Measurements from ENCODE around the gene CKLF. TPM values are rescaled to one million over a fixed set of nuclear protein-coding genes. Genes with fewer than 3 reads are reported as not detected.

The CKLF gene
- total RNA-seq, 1 experiment from 2014 or later = 21.0 TPM

DNA sequence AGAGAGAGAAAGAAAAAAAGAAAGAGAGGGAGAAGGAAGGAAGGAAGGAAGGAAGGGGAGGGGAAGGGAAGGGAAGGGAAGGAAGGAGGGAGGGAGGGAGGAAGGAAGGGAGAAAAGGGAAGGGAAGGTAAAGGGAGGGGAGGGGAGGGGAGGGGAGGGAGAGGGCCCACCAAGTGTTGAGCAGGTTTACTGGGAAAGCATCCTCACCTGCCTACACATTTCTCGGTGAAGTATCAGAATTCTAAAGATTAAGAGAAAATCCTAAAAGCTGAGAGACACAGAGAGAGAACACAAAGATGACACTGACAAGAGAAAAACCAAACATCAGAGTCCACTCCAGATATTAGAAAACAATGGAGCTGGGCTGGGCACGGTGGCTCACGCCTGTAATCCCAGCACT, 39.9 kb downstream of the CKLF start:
- ATAC-seq (no peak), DNase-seq (ENCODE audit: low spot score) (no peak)
- Mint-ChIP-seq H3K4me1 (peaks cover 7% of the 10 kb centered on the region), H3K27ac (no peak overlapping the region), H3K4me3 (no peak overlapping the region), H3K27me3 (ENCODE audit: low read depth) (no peaks in the 10 kb centered on the region), H3K36me3 (no peaks in the 10 kb centered on the region), H3K9me3 (no peaks in the 10 kb centered on the region)
- TF ChIP-seq, protein P1, sequence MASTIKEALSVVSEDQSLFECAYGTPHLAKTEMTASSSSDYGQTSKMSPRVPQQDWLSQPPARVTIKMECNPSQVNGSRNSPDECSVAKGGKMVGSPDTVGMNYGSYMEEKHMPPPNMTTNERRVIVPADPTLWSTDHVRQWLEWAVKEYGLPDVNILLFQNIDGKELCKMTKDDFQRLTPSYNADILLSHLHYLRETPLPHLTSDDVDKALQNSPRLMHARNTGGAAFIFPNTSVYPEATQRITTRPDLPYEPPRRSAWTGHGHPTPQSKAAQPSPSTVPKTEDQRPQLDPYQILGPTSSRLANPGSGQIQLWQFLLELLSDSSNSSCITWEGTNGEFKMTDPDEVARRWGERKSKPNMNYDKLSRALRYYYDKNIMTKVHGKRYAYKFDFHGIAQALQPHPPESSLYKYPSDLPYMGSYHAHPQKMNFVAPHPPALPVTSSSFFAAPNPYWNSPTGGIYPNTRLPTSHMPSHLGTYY (CRISPR knock-in tag; IDR thresholded peaks at IDR 0.05) = no peak
- TF ChIP-seq, protein P2, sequence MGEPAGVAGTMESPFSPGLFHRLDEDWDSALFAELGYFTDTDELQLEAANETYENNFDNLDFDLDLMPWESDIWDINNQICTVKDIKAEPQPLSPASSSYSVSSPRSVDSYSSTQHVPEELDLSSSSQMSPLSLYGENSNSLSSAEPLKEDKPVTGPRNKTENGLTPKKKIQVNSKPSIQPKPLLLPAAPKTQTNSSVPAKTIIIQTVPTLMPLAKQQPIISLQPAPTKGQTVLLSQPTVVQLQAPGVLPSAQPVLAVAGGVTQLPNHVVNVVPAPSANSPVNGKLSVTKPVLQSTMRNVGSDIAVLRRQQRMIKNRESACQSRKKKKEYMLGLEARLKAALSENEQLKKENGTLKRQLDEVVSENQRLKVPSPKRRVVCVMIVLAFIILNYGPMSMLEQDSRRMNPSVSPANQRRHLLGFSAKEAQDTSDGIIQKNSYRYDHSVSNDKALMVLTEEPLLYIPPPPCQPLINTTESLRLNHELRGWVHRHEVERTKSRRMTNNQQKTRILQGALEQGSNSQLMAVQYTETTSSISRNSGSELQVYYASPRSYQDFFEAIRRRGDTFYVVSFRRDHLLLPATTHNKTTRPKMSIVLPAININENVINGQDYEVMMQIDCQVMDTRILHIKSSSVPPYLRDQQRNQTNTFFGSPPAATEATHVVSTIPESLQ (CRISPR knock-in tag; IDR thresholded peaks at IDR 0.05) = no peak
- TF ChIP-seq, protein P3, sequence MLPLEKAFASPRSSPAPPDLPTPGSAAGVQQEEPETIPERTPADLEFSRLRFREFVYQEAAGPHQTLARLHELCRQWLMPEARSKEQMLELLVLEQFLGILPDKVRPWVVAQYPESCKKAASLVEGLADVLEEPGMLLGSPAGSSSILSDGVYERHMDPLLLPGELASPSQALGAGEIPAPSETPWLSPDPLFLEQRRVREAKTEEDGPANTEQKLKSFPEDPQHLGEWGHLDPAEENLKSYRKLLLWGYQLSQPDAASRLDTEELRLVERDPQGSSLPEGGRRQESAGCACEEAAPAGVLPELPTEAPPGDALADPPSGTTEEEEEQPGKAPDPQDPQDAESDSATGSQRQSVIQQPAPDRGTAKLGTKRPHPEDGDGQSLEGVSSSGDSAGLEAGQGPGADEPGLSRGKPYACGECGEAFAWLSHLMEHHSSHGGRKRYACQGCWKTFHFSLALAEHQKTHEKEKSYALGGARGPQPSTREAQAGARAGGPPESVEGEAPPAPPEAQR (CRISPR knock-in tag; IDR thresholded peaks at IDR 0.05) = no peak
- no peak for TF ChIP-seq IRF2 (CRISPR knock-in tag; IDR thresholded peaks at IDR 0.05; ENCODE audit: borderline replicate concordance, low read depth)
- no peak for TF ChIP-seq ZNF423 (CRISPR knock-in tag; IDR thresholded peaks at IDR 0.05)
- TF ChIP-seq, protein P4, sequence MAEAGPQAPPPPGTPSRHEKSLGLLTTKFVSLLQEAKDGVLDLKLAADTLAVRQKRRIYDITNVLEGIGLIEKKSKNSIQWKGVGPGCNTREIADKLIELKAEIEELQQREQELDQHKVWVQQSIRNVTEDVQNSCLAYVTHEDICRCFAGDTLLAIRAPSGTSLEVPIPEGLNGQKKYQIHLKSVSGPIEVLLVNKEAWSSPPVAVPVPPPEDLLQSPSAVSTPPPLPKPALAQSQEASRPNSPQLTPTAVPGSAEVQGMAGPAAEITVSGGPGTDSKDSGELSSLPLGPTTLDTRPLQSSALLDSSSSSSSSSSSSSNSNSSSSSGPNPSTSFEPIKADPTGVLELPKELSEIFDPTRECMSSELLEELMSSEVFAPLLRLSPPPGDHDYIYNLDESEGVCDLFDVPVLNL (CRISPR knock-in tag; IDR thresholded peaks at IDR 0.05; ENCODE audit: borderline replicate concordance, low read depth) = no peak
- TF ChIP-seq ZNF121 (CRISPR knock-in tag; IDR thresholded peaks at IDR 0.05) = no peak
- no peak for TF ChIP-seq ZBTB21 (CRISPR knock-in tag; IDR thresholded peaks at IDR 0.05; ENCODE audit: borderline replicate concordance)
- TF ChIP-seq, protein P5, sequence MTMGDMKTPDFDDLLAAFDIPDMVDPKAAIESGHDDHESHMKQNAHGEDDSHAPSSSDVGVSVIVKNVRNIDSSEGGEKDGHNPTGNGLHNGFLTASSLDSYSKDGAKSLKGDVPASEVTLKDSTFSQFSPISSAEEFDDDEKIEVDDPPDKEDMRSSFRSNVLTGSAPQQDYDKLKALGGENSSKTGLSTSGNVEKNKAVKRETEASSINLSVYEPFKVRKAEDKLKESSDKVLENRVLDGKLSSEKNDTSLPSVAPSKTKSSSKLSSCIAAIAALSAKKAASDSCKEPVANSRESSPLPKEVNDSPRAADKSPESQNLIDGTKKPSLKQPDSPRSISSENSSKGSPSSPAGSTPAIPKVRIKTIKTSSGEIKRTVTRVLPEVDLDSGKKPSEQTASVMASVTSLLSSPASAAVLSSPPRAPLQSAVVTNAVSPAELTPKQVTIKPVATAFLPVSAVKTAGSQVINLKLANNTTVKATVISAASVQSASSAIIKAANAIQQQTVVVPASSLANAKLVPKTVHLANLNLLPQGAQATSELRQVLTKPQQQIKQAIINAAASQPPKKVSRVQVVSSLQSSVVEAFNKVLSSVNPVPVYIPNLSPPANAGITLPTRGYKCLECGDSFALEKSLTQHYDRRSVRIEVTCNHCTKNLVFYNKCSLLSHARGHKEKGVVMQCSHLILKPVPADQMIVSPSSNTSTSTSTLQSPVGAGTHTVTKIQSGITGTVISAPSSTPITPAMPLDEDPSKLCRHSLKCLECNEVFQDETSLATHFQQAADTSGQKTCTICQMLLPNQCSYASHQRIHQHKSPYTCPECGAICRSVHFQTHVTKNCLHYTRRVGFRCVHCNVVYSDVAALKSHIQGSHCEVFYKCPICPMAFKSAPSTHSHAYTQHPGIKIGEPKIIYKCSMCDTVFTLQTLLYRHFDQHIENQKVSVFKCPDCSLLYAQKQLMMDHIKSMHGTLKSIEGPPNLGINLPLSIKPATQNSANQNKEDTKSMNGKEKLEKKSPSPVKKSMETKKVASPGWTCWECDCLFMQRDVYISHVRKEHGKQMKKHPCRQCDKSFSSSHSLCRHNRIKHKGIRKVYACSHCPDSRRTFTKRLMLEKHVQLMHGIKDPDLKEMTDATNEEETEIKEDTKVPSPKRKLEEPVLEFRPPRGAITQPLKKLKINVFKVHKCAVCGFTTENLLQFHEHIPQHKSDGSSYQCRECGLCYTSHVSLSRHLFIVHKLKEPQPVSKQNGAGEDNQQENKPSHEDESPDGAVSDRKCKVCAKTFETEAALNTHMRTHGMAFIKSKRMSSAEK (CRISPR knock-in tag; IDR thresholded peaks at IDR 0.05; ENCODE audit: borderline replicate concordance) = no peak
- no peak for TF ChIP-seq ZNF671 (CRISPR knock-in tag; IDR thresholded peaks at IDR 0.05)
- TF ChIP-seq, protein P6, sequence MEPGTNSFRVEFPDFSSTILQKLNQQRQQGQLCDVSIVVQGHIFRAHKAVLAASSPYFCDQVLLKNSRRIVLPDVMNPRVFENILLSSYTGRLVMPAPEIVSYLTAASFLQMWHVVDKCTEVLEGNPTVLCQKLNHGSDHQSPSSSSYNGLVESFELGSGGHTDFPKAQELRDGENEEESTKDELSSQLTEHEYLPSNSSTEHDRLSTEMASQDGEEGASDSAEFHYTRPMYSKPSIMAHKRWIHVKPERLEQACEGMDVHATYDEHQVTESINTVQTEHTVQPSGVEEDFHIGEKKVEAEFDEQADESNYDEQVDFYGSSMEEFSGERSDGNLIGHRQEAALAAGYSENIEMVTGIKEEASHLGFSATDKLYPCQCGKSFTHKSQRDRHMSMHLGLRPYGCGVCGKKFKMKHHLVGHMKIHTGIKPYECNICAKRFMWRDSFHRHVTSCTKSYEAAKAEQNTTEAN (CRISPR knock-in tag; IDR thresholded peaks at IDR 0.05) = no peak
- no peak for TF ChIP-seq JAZF1 (CRISPR knock-in tag; IDR thresholded peaks at IDR 0.05)
- ChIA-PET CTCF (no interaction called here), POLR2A (no interaction called here)

DNA sequence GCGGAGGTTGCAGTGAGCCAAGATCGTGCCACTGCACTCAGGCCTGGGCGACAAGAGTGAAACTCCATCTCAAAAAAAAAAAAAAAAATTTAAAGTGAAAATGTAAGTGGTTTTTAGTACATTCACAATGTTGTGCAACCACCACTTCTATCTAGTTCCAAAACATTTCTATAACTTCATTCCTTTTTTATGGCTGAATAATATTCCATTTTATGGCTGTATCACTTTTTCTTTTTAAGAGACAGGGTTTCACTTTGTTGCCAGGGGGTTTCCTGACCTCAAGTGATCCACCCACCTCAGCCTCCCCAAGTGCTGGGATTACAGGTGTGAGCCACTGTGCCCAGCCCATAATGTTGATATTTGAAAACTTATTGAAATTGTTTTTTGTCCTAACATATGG, 40.4 kb downstream of the CKLF start:
- Mint-ChIP-seq H3K4me3 (no peak overlapping the region), H3K9me3 (no peaks in the 10 kb centered on the region), H3K36me3 (no peaks in the 10 kb centered on the region), H3K27me3 (ENCODE audit: low read depth) (no peaks in the 10 kb centered on the region), H3K27ac (no peak overlapping the region), H3K4me1 (peaks cover 7% of the 10 kb centered on the region)
- ATAC-seq (no peak), DNase-seq (ENCODE audit: low spot score) (no peak)
- CTCF ChIA-PET = no interaction called here
- POLR2A ChIA-PET = no interaction called here
- TF ChIP-seq, protein P1 (CRISPR knock-in tag; IDR thresholded peaks at IDR 0.05) = no peak
- TF ChIP-seq, protein P3 (CRISPR knock-in tag; IDR thresholded peaks at IDR 0.05) = no peak
- TF ChIP-seq KAT7 (CRISPR knock-in tag; IDR thresholded peaks at IDR 0.05; ENCODE audit: borderline replicate concordance) (no peak), ZNF138 (CRISPR knock-in tag; conservative IDR thresholded peaks at IDR 0.05) (no peak), FOXJ3 (CRISPR knock-in tag; IDR thresholded peaks at IDR 0.05; ENCODE audit: borderline replicate concordance) (no peak), ZNF396 (CRISPR knock-in tag; IDR thresholded peaks at IDR 0.05; ENCODE audit: borderline replicate concordance) (no peak), PRRX2 (CRISPR knock-in tag; IDR thresholded peaks at IDR 0.05) (no peak), ZNF121 (CRISPR knock-in tag; IDR thresholded peaks at IDR 0.05) (no peak), FOXK1 (CRISPR knock-in tag; IDR thresholded peaks at IDR 0.05) (no peak), ZNF219 (CRISPR knock-in tag; IDR thresholded peaks at IDR 0.05; ENCODE audit: borderline replicate concordance) (no peak), ELF4 (CRISPR knock-in tag; IDR thresholded peaks at IDR 0.05; ENCODE audit: low read depth) (no peak)

Data from WTC11 (cell line).